Measurements from ENCODE around the gene ATP13A3. TPM values are rescaled to one million over a fixed set of nuclear protein-coding genes. Genes with fewer than 3 reads are reported as not detected.

The ATP13A3 gene
- total and polyA plus RNA-seq, 2 of the 4 experiments (the other 2 are of a cell fraction): 48.1 to 154 TPM

DNA sequence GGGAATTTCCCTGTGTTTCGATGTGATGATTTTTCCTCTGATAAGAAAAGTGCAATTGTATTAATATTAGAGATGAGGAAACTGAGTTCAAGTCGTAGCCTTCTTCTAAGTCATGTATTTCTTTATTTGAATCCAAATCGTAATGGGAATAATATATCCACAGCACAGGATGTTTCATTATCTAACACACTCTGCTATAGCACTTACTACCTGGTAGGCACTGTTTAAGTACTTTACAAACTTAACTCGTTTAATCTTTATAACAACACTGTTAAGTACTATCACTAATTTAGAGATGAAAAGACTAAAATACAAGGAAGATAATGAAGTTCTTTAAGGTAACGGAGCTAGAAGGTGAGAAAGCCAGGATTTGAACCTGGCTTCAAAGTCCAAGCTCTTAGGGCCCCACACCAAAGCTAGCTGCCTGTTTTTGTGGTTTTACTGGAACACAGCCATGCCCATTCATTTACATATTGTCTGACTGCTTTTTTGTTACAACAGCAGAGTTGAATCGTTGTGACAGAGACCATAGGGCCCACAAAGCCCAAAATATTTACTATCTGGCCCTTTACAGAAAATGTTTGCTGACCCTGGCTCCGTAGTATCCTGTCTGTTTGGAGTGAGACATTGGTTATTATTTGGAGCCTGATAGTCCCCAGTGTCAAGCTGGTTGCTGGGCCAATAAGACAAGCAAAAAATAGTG lies 9.6 kb upstream of the ATP13A3 start:
- 0 out of 3 replicates have a peak overlapping the region, but pooled peaks have one; percentile 12 for H2BK15ac ChIP-seq (ENCODE audit: low read depth, low read length)
- H3K4me3 ChIP-seq (ENCODE audit: insufficient read depth, low read depth, low read length): no peak overlapping the region
- no peak overlapping the region for H3K27ac ChIP-seq (ENCODE audit: insufficient read depth, low read length)
- no peak overlapping the region for H2AK5ac ChIP-seq (ENCODE audit: low read depth, low read length)
- H4K91ac ChIP-seq (ENCODE audit: insufficient read depth, low read depth, low read length): no peak overlapping the region
- no peak overlapping the region for H4K8ac ChIP-seq (ENCODE audit: low read depth in 2 of 2, low read length in 2 of 2)
- H3K4me1 ChIP-seq (ENCODE audit: control insufficient read depth, insufficient read depth, low read length): peaks cover 14% of the 10 kb centered on the region
- in situ Hi-C loops (cut with MboI; ENCODE audit: low sequenced_read_pairs): no loop called here
- DNase-seq: no peak
- H3K23ac ChIP-seq (ENCODE audit: low read depth, low read length): no peak overlapping the region
- CTCF ChIA-PET: no interaction called here
- H3K27me3 ChIP-seq (ENCODE audit: control insufficient read depth, insufficient read depth, low read length): no peaks in the 10 kb centered on the region
- H3K4me2 ChIP-seq (ENCODE audit: low read depth, low read length): no peak overlapping the region
- no peak overlapping the region for H3K56ac ChIP-seq (ENCODE audit: extremely low read depth, insufficient read depth, low read length)
- H3K79me1 ChIP-seq (ENCODE audit: low read depth in 1 of 2, low read length in 2 of 2): no peaks in the 10 kb centered on the region; a peak in 1 of 4 replicates
- H2AFZ ChIP-seq (replicated peaks; ENCODE audit: low read length, poor library complexity): no peak overlapping the region
- no peak overlapping the region for H3K14ac ChIP-seq (replicated peaks; ENCODE audit: low read depth, low read length)
- H2BK20ac ChIP-seq (ENCODE audit: low read depth, low read length): 0 out of 2 replicates have a peak overlapping the region, but pooled peaks have one; percentile 4
- no peak overlapping the region for H4K5ac ChIP-seq (ENCODE audit: low read depth, low read length)
- peaks cover 8% of the 10 kb centered on the region for H3K9me1 ChIP-seq (ENCODE audit: insufficient read depth, low read length)
- POLR2A ChIA-PET (ENCODE audit: unreplicated experiment): no interaction called here
- no peak overlapping the region for H2BK5ac ChIP-seq (ENCODE audit: low read depth, low read length, poor library complexity, severe bottlenecking)
- BruUV-seq (replicated peaks): no TSS peak
- dilution Hi-C loops (cut with HindIII; ENCODE audit: low sequenced_read_pairs, unreplicated experiment): no loop called here
- H3K4ac ChIP-seq (ENCODE audit: low read depth, low read length): peak overlapping the region; percentile 13; the same call in 1 of the 2 replicates
- no peak overlapping the region for H2AK9ac ChIP-seq (replicated peaks; ENCODE audit: low read depth, low read length, poor library complexity)
- H3K36me3 ChIP-seq (ENCODE audit: control insufficient read depth, insufficient read depth, low read length): no peaks in the 10 kb centered on the region
- no peaks in the 10 kb centered on the region for H3K9me3 ChIP-seq (ENCODE audit: control insufficient read depth, insufficient read depth, low read length)
- WGBS, 2 experiments (ENCODE audit: extremely low coverage in 2 of 2, insufficient read length in 1 of 2): no CpG with 5 or more reads among the region's 7 CpGs
- intact Hi-C loops (cut with micrococcal nuclease): no loop called here
- H3K9ac ChIP-seq (ENCODE audit: low read depth, low read length): no peak overlapping the region
- TF ChIP-seq, protein P1, sequence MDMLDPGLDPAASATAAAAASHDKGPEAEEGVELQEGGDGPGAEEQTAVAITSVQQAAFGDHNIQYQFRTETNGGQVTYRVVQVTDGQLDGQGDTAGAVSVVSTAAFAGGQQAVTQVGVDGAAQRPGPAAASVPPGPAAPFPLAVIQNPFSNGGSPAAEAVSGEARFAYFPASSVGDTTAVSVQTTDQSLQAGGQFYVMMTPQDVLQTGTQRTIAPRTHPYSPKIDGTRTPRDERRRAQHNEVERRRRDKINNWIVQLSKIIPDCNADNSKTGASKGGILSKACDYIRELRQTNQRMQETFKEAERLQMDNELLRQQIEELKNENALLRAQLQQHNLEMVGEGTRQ (IDR thresholded peaks at IDR 0.05; ENCODE audit: low read depth, low read length): no peak
- TF ChIP-seq, protein P2, sequence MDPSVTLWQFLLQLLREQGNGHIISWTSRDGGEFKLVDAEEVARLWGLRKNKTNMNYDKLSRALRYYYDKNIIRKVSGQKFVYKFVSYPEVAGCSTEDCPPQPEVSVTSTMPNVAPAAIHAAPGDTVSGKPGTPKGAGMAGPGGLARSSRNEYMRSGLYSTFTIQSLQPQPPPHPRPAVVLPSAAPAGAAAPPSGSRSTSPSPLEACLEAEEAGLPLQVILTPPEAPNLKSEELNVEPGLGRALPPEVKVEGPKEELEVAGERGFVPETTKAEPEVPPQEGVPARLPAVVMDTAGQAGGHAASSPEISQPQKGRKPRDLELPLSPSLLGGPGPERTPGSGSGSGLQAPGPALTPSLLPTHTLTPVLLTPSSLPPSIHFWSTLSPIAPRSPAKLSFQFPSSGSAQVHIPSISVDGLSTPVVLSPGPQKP (IDR thresholded peaks at IDR 0.05; ENCODE audit: borderline replicate concordance, low read depth, low read length): no peak
- no peak for TF ChIP-seq MXI1 (IDR thresholded peaks at IDR 0.05; ENCODE audit: borderline replicate concordance, low read depth, low read length)
- H4K20me1 ChIP-seq (ENCODE audit: insufficient read depth, low read length): no peaks in the 10 kb centered on the region
- H3K18ac ChIP-seq (ENCODE audit: low read depth, low read length): no peak overlapping the region
- H2BK120ac ChIP-seq (ENCODE audit: low read depth, low read length): no peak overlapping the region
- ATAC-seq (ENCODE audit: low read depth): no peak

All from IMR-90 (cell line).